ENCODE measurements around the gene TGOLN2.

Gene TGOLN2

DNA sequence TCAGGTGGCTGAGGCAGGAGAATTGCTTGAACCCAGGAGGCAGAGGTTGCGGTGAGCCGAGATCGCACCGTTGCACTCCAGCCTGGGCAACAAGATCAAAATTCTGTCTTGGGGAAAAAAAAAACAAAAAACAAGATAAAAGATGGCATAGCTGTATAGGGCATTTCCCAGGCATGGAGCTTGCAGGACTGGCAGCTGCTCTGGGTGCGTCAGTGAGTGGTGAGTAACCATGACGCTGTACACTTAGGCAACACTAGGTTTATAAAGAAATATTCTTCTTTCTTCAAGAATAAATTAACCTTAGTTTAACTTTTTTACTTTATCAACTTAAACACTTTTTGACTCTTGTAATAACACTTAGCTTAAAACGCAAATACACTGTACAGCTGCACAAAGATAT, 15.4 kb downstream of the TGOLN2 start:
- no peak for DNase-seq (ENCODE audit: extremely low spot score, insufficient read length, low read depth)

DNA sequence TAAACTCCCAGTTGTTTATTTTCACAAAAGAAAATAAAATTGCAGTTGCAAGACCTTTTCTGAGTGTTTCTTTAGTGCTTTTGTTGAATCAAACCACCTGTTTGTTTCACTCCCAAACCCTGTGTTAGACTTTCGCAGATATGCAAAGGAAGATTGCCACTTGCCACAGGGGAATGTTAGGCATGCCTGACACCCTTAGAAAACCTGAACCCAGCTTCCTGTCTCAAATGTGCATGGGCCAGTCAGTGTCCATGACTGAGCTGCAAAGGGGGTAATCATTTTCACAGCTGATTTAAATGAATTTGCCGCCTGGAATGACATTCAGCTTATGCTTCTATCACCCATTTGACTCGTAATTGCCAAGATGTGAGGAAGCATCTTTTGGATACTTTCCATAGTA, 17.5 kb downstream of the TGOLN2 start:
- FAIRE-seq (no peak), DNase-seq (ENCODE audit: extremely low spot score, insufficient read length, low read depth) (no peak)

More for the DNA sequence above, 15.4 kb downstream of the TGOLN2 start:
- no peak for FAIRE-seq

- DNase-seq (ENCODE audit: extremely low spot score, insufficient read length, low read depth) = no peak
- no peak for FAIRE-seq
Measured at GRCh38 chr2:85309699-85310321, 18.0 kb downstream of the TGOLN2 start.

DNA sequence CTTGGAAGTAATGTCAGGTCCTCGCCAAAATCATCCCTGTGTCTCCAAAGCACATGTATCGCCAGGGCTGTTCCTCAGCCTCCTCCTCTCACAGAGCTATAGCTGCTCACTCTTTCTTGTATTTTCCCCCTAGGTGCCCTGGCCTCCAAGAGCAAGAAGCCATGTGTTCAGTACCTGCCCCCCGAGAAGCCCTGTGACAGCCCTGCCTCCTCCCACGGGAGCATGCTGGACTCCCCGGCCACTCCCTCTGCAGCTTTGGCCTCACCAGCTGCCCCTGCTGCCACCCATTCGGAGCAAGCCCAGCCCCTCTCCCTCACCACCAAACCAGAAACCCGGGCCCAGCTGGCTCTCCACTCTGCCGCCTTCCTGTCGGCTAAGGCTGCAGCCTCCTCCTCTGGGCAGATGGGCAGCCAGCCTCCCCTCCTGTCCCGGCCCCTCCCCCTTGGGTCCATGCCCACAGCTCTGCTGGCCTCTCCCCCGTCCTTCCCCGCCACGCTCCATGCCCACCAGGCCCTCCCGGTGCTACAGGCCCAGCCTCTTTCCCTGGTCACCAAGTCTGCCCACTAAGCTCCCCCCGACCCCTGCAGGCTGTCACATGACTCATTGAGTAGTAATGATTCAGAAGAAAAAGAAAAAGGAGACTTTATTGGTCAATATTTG, 18.8 kb downstream of the TGOLN2 start:
- DNase-seq (ENCODE audit: extremely low spot score, insufficient read length, low read depth) = no peak
- no peak for FAIRE-seq

DNA sequence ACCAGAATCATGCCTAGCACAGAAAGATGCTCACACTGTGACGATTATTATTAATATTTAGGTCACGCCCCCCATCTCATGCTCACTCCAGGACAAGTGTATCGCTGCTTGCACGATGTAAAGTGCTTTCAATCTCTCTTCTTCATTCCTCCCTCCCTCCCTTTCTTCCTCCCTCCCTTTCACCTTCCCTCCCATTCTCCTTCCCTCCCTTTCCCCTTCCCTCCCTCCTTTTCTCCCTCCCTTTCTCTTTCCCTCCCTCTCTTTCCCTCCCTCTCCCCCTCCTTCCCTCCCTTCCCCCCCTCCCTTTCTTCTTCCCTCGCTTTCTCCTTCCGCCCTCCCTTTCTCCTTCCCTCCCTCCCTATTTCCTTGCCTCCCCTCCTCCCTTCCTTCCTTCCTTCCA, 19.6 kb downstream of the TGOLN2 start:
- FAIRE-seq (no peak), DNase-seq (ENCODE audit: extremely low spot score, insufficient read length, low read depth) (no peak)

- DNase-seq (ENCODE audit: extremely low spot score, insufficient read length, low read depth) (no peak), FAIRE-seq (no peak)
Measured at GRCh38 chr2:85307527-85307897, 20.3 kb downstream of the TGOLN2 start.

DNA sequence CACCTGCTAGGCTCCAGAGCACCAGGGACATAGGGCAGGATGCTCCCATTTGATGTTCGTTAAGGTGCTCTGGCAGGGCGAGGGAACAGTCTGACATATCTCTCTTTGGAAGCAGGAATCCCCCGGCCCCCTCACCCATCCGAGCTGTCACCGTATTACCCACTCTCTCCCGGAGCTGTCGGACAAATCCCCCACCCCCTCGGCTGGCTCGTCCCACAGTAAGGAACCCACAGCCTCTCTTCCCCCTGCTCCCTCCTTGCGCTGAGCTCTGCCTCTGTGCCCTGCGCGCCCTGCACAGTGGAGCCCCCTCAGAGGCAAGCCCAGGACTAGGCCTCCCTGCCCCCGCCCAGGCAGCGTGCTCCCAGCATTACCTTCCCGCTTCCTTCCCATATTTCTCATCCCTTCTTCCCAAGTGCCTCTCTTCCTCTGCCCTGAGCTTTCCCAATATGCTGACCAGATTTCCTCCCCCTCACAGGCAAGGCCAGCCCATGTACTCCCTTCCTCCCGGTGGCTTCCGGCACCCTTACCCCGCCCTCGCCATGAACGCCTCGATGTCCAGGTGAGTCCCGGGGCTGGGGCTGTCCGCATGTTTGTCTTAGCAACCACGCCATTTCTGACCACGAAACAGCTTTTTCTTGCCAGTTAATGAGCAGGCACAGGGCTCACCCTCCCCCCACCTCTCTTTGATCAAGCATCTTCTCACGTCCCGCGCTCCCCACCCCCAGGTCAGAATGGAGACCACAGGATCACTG, 23.8 kb downstream of the TGOLN2 start:
- DNase-seq (ENCODE audit: extremely low spot score, insufficient read length, low read depth) = no peak
- no peak for FAIRE-seq

- DNase-seq (ENCODE audit: extremely low spot score, insufficient read length, low read depth) (no peak), FAIRE-seq (no peak)
Measured at GRCh38 chr2:85302121-85302520, 25.7 kb downstream of the TGOLN2 start.

- FAIRE-seq (no peak), DNase-seq (ENCODE audit: extremely low spot score, insufficient read length, low read depth) (no peak)
Measured at GRCh38 chr2:85291425-85292023, 36.3 kb downstream of the TGOLN2 start.

- FAIRE-seq (no peak), DNase-seq (ENCODE audit: extremely low spot score, insufficient read length, low read depth) (no peak)
Measured at GRCh38 chr2:85288244-85288725, 39.5 kb downstream of the TGOLN2 start.

DNA sequence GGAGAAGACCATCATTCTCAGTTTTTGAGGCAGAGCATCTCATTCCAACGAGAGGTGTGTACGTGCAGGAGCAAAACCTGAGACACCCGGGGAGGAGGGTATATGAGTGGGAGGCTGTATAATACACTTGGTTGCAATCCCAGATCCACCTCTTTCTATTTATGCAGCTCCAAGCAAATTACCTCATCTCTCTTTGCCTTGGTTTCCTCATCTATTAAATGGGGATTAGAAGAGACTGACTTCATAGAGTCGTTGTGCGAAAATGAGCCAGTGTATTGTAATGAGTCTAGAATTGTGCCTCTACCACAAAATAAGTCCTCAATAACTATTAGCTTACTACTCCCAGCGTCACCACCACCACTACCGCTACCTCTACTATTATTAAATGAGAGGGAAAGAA, 40.1 kb downstream of the TGOLN2 start:
- no peak for FAIRE-seq
- no peak for DNase-seq (ENCODE audit: extremely low spot score, insufficient read length, low read depth)

- DNase-seq (ENCODE audit: extremely low spot score, insufficient read length, low read depth) (no peak), FAIRE-seq (no peak)
Measured at GRCh38 chr2:85286918-85287317, 40.9 kb downstream of the TGOLN2 start.

DNA sequence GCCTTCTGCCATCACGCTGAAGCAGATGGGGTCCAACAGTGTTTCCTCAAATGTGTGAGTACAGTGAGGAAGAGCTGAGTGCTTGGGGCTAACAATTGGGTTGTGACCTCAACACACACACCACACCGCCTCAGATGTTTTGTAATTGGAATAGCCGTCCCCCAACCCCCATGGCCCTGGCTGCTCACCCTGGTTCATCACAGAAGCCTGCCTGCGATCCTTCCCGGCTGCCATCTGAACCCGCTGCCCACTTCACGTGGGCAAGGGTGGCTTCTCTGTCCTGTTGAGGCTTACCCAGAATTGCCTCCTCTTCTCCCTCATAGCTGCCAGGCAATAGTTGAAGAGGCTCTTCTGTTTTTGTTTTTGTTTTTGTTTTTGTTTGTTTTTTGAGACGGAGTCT, 44.1 kb downstream of the TGOLN2 start:
- no peak for DNase-seq (ENCODE audit: extremely low spot score, insufficient read length, low read depth)
- no peak for FAIRE-seq

DNA sequence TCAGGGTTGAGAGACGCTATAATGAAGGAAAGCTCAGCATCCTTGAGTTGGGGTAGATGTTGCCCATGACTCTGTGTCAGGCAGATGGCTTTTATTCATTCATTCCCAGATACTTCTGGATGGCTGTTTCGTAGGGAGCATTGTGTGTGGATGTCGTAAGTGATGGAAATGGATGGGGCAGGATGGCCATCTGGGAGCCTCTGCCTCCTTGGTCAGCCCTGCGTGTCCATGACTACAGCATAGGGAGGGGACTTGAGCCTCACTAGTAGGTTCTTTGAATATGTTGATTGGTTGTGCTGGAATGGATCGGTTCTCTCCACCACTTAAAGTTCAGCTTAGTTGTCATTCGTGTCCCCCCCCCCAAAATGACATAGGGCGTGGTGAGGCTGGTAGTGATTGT, 44.9 kb downstream of the TGOLN2 start:
- no peak for DNase-seq (ENCODE audit: extremely low spot score, insufficient read length, low read depth)
- FAIRE-seq = no peak

- FAIRE-seq = no peak
- no peak for DNase-seq (ENCODE audit: extremely low spot score, insufficient read length, low read depth)
Measured at GRCh38 chr2:85281553-85281952, 46.2 kb downstream of the TGOLN2 start.

GRCh38 chr2:85278361-85278760, 49.4 kb downstream of the TGOLN2 start:
- no peak for DNase-seq (ENCODE audit: extremely low spot score, insufficient read length, low read depth)
- FAIRE-seq = no peak

DNA sequence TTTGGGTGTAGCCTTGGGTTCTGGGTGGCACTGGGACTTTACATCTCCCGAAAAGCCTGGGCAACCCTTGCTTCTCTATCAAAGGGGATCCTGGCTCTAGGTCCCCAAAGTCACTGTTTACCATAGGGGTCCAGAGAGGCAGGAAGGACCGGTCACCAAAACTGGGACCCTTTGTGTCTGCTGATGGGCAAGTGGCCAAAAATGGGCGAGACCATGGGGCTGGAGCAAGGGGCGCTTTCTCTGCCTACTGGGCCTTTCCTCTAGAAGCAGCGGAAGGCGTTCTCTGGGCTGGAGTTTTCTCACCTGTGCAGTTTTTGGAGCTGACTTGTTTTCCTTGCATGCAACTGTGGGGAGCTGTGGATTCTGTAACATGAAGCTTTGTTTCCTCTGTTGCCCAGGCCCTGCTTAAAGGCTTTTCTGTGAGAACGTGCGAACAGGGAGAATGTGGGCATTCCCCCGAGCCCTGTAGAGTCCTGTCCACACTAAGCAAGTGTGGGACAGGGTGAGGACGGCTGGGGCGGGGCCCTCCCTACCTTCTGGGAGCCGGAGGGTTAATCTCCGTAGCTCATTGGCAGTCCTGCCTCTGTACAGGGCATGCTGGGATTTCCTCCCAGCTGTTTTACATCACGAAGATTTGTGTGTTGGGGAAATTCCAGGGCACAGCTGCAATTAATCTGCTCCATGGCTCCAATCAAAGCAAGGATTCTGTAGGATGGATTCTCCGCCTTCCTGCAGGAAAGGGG, 50.2 kb downstream of the TGOLN2 start:
- DNase-seq (ENCODE audit: extremely low spot score, insufficient read length, low read depth) (no peak), FAIRE-seq (no peak)

DNA sequence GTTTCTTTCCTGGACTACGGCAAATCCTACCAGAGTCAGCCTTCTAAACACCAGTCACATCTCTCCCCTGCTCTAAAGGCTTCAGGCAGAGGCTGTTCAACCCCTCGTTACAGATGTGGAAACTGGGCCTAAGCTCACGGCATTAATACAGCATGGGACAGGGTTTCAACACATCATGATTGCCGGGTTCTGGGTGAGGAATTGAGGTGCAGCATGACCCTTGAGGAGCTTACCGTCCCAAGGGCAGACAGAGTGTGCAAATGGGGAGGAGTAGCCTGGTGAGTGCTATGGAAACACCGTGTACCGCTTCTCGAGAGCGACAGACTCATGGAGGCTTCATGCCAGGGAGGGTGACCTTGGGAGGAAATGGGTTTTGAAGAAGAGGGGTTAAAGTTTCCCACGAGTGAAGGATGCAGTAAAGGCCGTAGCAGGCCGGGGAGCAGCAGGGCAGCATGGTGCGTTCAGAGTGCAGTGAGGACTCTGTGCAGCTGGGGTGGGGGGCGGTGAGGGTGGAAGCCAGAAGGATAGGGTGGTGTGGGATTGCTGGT, 51.1 kb downstream of the TGOLN2 start:
- FAIRE-seq (no peak), DNase-seq (ENCODE audit: extremely low spot score, insufficient read length, low read depth) (no peak)

GRCh38 chr2:85275984-85276540, 51.7 kb downstream of the TGOLN2 start:
- DNase-seq (ENCODE audit: extremely low spot score, insufficient read length, low read depth) = no peak
- FAIRE-seq = no peak
